ENCODE data around the gene SPR. TPM values are rescaled to one million over a fixed set of nuclear protein-coding genes. Genes with fewer than 3 reads are reported as not detected.

SPR gene
- total and polyA plus RNA-seq, 2 of the 13 experiments (the other 11 are each of a cell fraction or from before 2014, with no cell fraction given) = 34.0 to 96.0 TPM

- TF ChIP-seq ZBTB2 (CRISPR knock-in tag; IDR thresholded peaks at IDR 0.05; ENCODE audit: low read depth) (no peak), ONECUT2 (CRISPR knock-in tag; IDR thresholded peaks at IDR 0.05) (no peak), TEAD3 (CRISPR knock-in tag; optimal IDR thresholded peaks at IDR 0.05; ENCODE audit: borderline replicate concordance) (peak; percentile 32), KIAA2018 (CRISPR knock-in tag; IDR thresholded peaks at IDR 0.05; ENCODE audit: borderline replicate concordance) (no peak), KMT2A (CRISPR knock-in tag; IDR thresholded peaks at IDR 0.05) (peak; percentile 79; the same call in 1 of the 2 replicates), ZNF253 (CRISPR knock-in tag; IDR thresholded peaks at IDR 0.05; ENCODE audit: borderline replicate concordance) (no peak), TCF7 (IDR thresholded peaks at IDR 0.05; ENCODE audit: low read depth) (no peak), ZNF552 (CRISPR knock-in tag; IDR thresholded peaks at IDR 0.05; ENCODE audit: borderline replicate concordance) (no peak), TMF1 (CRISPR knock-in tag; IDR thresholded peaks at IDR 0.05; ENCODE audit: low read depth) (no peak), JUN (CRISPR knock-in tag; IDR thresholded peaks at IDR 0.05) (0 out of 2 replicates have a peak, but pooled peaks have one; percentile 52), DNMT3B (CRISPR knock-in tag; conservative IDR thresholded peaks at IDR 0.05) (0 out of 2 replicates have a peak, but pooled peaks have one; percentile 45), ZNF180 (CRISPR knock-in tag; IDR thresholded peaks at IDR 0.05; ENCODE audit: borderline replicate concordance, low read depth) (no peak), TFE3 (CRISPR knock-in tag; IDR thresholded peaks at IDR 0.05) (no peak), E2F2 (CRISPR knock-in tag; IDR thresholded peaks at IDR 0.05; ENCODE audit: borderline replicate concordance) (no peak), ZSCAN21 (CRISPR knock-in tag; IDR thresholded peaks at IDR 0.05; ENCODE audit: borderline replicate concordance) (no peak; the same call in 1 of the 2 replicates)
These were observed 24.8 kb upstream of the SPR start (continued) for GRCh38 chr2:72862239-72862988.
